AG04449 (cell line): ENCODE results near the gene BCAS1.

ENCODE experiments used
- CTCF ChIA-PET: fragments of 350-600 bp; formaldehyde crosslinking; extraction: SDS; loops from one replicate; lab custom pipeline; 2021; ENCODE audit warnings: antibody characterized with exemption; lab: Yijun Ruan, JAX
- POLR2A ChIA-PET: fragments of 400-600, 350-600 bp; formaldehyde crosslinking; extraction: SDS; loops from one replicate; lab custom pipeline; 2020; ENCODE audit warnings: antibody characterized with exemption, inconsistent platforms; lab: Yijun Ruan, JAX
- DNase-seq: peaks from one replicate; pipeline ENCODE4 v3.0.0-alpha.2; 2010; ENCODE audit warnings: low read depth, low spot score
- H3K4me3 ChIP-seq: 2 replicates; pipeline ENCODE4 v1.5.1; 2011; ENCODE audit warnings: low read depth, mild to moderate bottlenecking, control low read depth, low read length
- CTCF ChIP-seq: IDR thresholded peaks from one replicate; pipeline ENCODE4 v1.5.1; 2011; ENCODE audit warnings: mild to moderate bottlenecking, moderate library complexity, low read length, control low read depth, inconsistent platforms; ENCODE audit not compliant: insufficient read depth; ENCODE audit errors: missing control alignments

BCAS1 gene

GRCh38 chr20:53927990-53928389 is 142.4 kb downstream of the BCAS1 start:
- CTCF ChIA-PET = interaction anchor here (19.2 kb wide), 1 partner anchor 11 kb away, joined by 170 read pairs; no protein-coding TSS in a partner anchor
- no peak for DNase-seq
- POLR2A ChIA-PET = no interaction called here
- H3K4me3 ChIP-seq = no peak overlapping the region
- TF ChIP-seq CTCF = no peak

GRCh38 chr20:53926428-53927028 is 143.9 kb downstream of the BCAS1 start:
- ChIA-PET POLR2A (no interaction called here), CTCF (interaction anchor here (0.7 to 19.2 kb wide), 4 partner anchors 10 to 379 kb away, joined by 3 to 170 read pairs (median 10); no protein-coding TSS in a partner anchor)
- DNase-seq = peak; percentile 79
- no peak overlapping the region for H3K4me3 ChIP-seq
- TF ChIP-seq CTCF = no peak

GRCh38 chr20:53925651-53926401 is 144.6 kb downstream of the BCAS1 start:
- no peak for DNase-seq
- ChIA-PET CTCF (interaction anchor here (0.6 to 19.2 kb wide), 6 partner anchors 8 to 378 kb away, joined by 3 to 170 read pairs (median 4); partner anchors contain the start of gene PFDN4), POLR2A (no interaction called here)
- TF ChIP-seq CTCF = no peak
- H3K4me3 ChIP-seq = no peak overlapping the region

GRCh38 chr20:53923566-53924369 is 146.6 kb downstream of the BCAS1 start:
- no peak for DNase-seq
- CTCF ChIA-PET = interaction anchor here (0.6 to 19.2 kb wide), 4 partner anchors 7 to 308 kb away, joined by 3 to 170 read pairs (median 6); no protein-coding TSS in a partner anchor
- POLR2A ChIA-PET = no interaction called here
- H3K4me3 ChIP-seq = no peak overlapping the region
- no peak for TF ChIP-seq CTCF

- POLR2A ChIA-PET = no interaction called here
- DNase-seq = no peak
These were observed 147.5 kb downstream of the BCAS1 start for GRCh38 chr20:53922901-53923314.

More at GRCh38 chr20:53922901-53923314, 147.5 kb downstream of the BCAS1 start:
- no peak overlapping the region for H3K4me3 ChIP-seq
- CTCF ChIA-PET = interaction anchor here (0.7 kb wide), 1 partner anchor 12 kb away, joined by 3 read pairs; no protein-coding TSS in a partner anchor
- no peak for TF ChIP-seq CTCF
